ENCODE measurements around the gene PVR. TPM values are rescaled to one million over a fixed set of nuclear protein-coding genes. Genes with fewer than 3 reads are reported as not detected.

PVR gene
- total and polyA plus RNA-seq, 10 of the 15 experiments (the other 5 are each of a cell fraction or from before 2014, with no cell fraction given): 0.07 to 4.0 (median 1.9) TPM

DNA sequence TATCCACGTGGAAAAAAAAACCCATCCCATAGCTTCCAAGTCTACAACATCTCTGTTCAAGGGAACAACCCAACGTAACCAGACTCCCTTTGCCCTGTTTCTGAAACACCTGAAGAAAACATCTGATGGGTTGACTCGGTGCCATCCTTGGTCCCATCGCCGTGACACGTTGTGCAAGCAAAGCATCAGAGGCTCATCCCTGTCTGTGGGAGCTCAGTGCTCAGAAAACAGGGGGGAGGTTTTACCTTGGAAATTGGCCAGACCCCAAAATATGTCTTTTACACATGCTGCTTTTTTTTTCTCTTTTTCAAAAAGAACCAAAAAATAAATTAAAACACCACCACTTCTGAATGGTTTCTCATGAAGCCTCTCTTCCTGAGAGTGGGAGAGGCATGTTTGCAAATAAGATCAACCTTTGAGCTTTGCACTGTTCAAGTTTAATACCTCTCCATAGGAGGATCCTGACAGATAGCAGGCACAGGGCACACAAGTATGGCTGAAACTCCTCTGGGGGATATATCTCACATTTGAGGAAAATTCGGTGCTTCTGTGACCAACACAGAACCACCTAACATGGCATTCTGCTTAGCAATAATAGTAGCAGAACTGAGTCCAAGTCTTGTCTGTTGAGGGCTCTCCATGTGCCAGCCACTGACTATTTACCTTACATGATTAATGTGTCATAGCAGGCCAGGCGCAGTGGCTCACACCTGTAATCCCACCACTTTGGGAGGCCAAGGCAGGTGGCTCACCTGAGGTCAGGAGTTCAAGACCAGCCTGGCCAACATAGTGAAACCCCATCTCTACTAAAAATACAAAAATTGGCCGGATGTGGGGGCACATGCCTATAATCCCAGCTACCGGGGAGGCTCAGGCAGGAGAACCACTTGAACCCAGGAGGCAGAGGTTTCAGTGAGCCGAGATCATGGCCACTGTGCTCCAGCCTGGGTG, 7.0 kb upstream of the PVR start:
- no peaks in the 10 kb centered on the region for H3K36me3 ChIP-seq (ENCODE audit: control insufficient read depth in 2 of 2, insufficient read depth in 2 of 2, low read length in 1 of 2)
- POLR2A ChIA-PET: no interaction called here
- CTCF ChIA-PET: interaction anchor here (0.6 to 2.5 kb wide), 4 partner anchors 18 to 181 kb away, joined by 3 to 6 read pairs (median 4); no protein-coding TSS in a partner anchor
- intact Hi-C loops (cut with micrococcal nuclease; ENCODE audit: unreplicated experiment): no loop called here
- no peak for ATAC-seq
- H3K4me1 ChIP-seq (ENCODE audit: control insufficient read depth, insufficient read depth, low read length): no peaks in the 10 kb centered on the region
- in situ Hi-C loops (cut with MboI): no loop called here
- H3K27me3 ChIP-seq (replicated peaks in 1 of 2; ENCODE audit: control insufficient read depth in 2 of 2, insufficient read depth in 2 of 2, low read length in 1 of 2): no peaks in the 10 kb centered on the region
- no peak for FAIRE-seq
- no peak overlapping the region for H3K27ac ChIP-seq (ENCODE audit: control insufficient read depth, insufficient read depth)
- no peak overlapping the region for H2AFZ ChIP-seq (ENCODE audit: control insufficient read depth, low read depth, low read length)
- SMC1A ChIA-PET (ENCODE audit: uncharacterized antibody, unreplicated experiment): interaction anchor here (0.9 to 1.1 kb wide), 2 partner anchors 18 to 54 kb away, joined by 3 read pairs; no protein-coding TSS in a partner anchor
- no peak for DNase-seq (ENCODE audit: low read depth, low spot score)
- no peak overlapping the region for H3K4me2 ChIP-seq (ENCODE audit: control insufficient read depth, insufficient read depth)
- no peaks in the 10 kb centered on the region for H3K9me3 ChIP-seq (replicated peaks; ENCODE audit: control insufficient read depth, insufficient read depth, low read length)
- H3K9ac ChIP-seq (ENCODE audit: control insufficient read depth, insufficient read depth, low read length): no peak overlapping the region
- 10% methylated on average over 11 of the region's 11 CpGs for WGBS (ENCODE audit: insufficient coverage, insufficient replicate concordance, low lambda C conversion rate, missing lambda C conversion rate)
- H4K20me1 ChIP-seq (ENCODE audit: control insufficient read depth, insufficient read depth): no peaks in the 10 kb centered on the region
- H3K79me2 ChIP-seq (ENCODE audit: control insufficient read depth, insufficient read depth, low read length): no peaks in the 10 kb centered on the region
- no TSS peak for BruUV-seq (replicated peaks)
- TF ChIP-seq SMARCA5 (IDR thresholded peaks at IDR 0.05) (no peak), ATF7 (IDR thresholded peaks at IDR 0.05; ENCODE audit: low read depth) (no peak), FOXK2 (IDR thresholded peaks at IDR 0.05) (no peak), EP300 (IDR thresholded peaks at IDR 0.05; ENCODE audit: borderline replicate concordance in 1 of 2, control insufficient read depth in 1 of 2, low read depth in 2 of 2, low read length in 2 of 2) (no peak), RFX5 (IDR thresholded peaks at IDR 0.05; ENCODE audit: low read depth, low read length) (no peak), MYC (IDR thresholded peaks at IDR 0.05; ENCODE audit: insufficient read depth, insufficient read length, insufficient replicate concordance, low read length, severe bottlenecking) (no peak), KDM1A (IDR thresholded peaks at IDR 0.05; ENCODE audit: borderline replicate concordance) (no peak)
- TF ChIP-seq, protein P1, sequence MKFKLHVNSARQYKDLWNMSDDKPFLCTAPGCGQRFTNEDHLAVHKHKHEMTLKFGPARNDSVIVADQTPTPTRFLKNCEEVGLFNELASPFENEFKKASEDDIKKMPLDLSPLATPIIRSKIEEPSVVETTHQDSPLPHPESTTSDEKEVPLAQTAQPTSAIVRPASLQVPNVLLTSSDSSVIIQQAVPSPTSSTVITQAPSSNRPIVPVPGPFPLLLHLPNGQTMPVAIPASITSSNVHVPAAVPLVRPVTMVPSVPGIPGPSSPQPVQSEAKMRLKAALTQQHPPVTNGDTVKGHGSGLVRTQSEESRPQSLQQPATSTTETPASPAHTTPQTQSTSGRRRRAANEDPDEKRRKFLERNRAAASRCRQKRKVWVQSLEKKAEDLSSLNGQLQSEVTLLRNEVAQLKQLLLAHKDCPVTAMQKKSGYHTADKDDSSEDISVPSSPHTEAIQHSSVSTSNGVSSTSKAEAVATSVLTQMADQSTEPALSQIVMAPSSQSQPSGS (IDR thresholded peaks at IDR 0.05; ENCODE audit: low read length): no peak
- RAD21 ChIA-PET (ENCODE audit: unreplicated experiment): no interaction called here
- H3K4me3 ChIP-seq: no peak overlapping the region
